HG02884 (cell line): ENCODE results near the gene MMD2.

ENCODE experiments used
- ATAC-seq: cut with Tn5 transposase; IDR thresholded peaks from one replicate; pipeline ENCODE4 v1.9.1; 2021; ENCODE audit warnings: mild to moderate bottlenecking, moderate library complexity; ENCODE audit not compliant: unreplicated experiment

Gene MMD2

DNA sequence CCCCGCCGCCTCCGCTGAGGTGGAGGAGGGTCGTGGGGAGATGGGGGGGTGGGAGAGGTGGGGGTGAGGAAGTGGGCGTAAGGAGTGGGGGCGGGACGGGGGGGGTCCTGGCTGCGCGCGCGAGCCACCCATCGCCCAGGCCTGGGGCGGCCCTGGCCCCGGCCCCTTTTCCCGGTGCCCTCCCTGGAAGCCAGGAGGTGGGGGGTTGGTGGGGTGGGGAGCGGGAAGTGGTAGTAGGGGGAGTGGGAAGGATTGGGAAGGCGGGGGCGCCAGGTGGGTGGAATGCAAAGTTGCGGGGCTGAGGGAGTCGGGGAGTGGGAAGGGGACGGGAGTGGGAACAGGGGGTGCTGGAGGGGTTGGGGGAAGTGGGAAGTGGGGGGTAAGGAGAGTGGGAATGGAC, 319 bp upstream of the MMD2 start:
- ATAC-seq: no peak

DNA sequence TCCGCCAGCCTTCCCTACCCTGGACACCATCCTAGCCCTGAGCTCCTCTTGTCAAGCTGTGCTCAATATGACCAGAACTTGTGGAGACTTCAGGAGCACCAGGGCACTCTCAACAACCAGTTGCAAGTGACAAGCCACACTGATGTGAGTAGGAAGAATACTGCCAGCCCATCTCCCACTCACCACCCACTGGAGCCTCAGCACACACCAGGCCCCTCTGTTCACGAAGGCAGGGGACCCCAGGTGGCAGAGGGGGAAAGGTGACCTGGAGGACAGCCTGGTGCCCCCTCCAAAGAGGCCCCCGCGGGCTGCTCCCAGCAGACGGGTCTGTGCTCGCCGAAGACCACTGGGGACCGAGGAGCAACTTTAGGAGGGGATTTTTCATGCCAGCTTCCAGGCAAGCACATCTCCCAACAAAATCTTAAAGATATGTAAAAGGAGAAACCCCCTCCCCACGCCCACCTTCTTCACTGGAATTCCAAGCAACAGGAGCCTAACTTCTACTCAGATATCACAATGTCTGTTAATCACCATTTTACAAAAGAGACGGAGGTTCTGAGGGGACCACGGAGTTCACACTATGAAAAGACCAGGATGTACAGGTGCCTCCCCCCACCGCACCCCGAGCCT, 1.0 kb downstream of the MMD2 start:
- no peak for ATAC-seq

- peak; percentile 73 for ATAC-seq
Measured at GRCh38 chr7:4951903-4952636, 6.9 kb downstream of the MMD2 start.

DNA sequence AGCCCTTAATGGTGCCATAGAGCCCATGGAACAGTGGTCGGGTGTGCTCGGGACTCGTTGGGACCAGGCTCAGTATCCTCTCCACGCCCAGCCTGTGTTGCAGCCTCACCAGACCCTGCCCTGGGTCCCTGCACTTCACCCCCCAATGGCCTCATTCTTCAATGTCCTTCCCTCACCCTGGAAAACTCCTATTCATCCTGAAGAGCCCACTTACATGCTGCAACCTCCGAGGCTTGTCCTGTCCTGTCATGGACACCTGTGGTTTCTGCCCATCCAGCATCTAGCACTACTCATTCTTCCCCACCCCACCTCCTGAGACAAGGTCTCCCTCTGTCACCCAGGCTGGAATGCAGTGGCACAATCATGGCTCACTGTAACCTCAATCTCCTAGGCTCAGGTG, 7.7 kb downstream of the MMD2 start:
- ATAC-seq: no peak

- ATAC-seq: no peak
Measured at GRCh38 chr7:4948402-4948801, 10.6 kb downstream of the MMD2 start.

GRCh38 chr7:4945949-4946348, 13.0 kb downstream of the MMD2 start:
- ATAC-seq: no peak

DNA sequence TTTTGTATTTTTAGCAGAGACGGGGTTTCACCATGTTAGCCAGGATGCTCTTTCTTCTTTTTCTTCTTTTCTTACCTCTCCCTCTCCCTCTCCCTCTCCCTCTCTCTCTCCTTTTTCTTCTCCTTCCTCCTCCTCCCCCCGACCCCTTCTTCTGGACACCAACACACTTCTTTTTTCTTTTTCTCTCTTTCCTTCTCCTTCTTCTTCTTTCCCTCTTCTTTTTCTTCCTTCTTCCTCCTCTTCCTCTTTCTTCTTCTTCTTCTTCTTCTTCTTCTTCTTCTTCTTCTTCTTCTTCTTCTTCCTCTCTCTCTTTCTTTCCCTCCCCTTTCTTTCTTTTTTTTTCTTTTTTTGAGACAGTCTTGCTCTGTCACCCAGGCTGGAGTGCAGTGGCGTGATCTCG, 14.0 kb downstream of the MMD2 start:
- no peak for ATAC-seq

DNA sequence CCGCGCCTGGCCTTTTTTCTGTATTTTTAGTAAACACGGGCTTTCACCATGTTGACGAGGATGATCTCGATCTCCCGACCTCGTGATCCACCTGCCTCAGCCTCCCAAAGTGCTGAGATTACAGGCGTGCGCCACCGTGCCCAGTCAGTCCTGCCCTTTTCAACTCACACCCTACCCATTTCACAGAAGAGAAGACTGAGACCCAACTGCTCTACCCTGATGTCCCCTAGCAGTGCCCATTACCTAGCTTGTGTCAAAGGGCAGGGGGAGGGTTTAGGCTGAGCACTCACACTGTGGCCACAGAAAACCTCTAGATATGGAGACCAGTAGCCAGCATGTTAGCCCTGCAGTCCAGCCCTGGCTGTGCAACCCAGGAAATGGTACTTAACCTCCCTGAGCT, 15.7 kb downstream of the MMD2 start:
- ATAC-seq: no peak

- no peak for ATAC-seq
Measured at GRCh38 chr7:4939971-4940728, 18.8 kb downstream of the MMD2 start.

- no peak for ATAC-seq
Measured at GRCh38 chr7:4937411-4937810, 21.6 kb downstream of the MMD2 start.

DNA sequence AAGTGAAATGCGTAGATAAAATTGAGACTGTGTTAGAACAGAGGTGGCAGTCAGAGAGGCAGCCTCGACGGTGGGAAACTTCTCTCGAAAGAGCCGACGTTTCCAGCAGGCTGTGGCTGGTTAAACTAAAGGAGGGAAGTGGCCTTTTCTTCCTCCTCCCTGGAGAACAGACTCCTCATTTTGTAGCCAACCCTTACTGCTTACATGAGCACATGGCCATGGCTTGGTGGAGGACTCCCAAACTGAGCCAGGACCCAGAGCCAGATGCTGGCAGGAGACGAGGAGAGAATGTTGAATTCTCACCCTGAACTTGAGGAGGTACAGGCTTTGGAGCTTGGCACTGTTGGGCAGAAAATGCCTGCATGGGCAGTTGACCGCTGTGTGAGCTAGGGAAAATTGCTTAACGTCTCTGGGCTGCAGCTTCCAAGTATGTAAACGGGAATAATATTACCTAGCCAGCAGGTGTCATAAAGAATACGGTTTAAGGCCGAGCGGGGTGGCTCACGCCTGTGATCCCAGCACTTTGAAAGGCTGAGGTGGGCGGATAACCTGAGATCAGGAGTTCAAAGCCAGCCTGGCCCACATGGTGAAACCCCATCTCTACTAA, 24.5 kb downstream of the MMD2 start:
- ATAC-seq: no peak

- ATAC-seq: no peak
Measured at GRCh38 chr7:4931943-4932342, 27.0 kb downstream of the MMD2 start.

- ATAC-seq: no peak
Measured at GRCh38 chr7:4929005-4929404, 30.0 kb downstream of the MMD2 start.

- no peak for ATAC-seq
Measured at GRCh38 chr7:4928445-4928844, 30.5 kb downstream of the MMD2 start.

DNA sequence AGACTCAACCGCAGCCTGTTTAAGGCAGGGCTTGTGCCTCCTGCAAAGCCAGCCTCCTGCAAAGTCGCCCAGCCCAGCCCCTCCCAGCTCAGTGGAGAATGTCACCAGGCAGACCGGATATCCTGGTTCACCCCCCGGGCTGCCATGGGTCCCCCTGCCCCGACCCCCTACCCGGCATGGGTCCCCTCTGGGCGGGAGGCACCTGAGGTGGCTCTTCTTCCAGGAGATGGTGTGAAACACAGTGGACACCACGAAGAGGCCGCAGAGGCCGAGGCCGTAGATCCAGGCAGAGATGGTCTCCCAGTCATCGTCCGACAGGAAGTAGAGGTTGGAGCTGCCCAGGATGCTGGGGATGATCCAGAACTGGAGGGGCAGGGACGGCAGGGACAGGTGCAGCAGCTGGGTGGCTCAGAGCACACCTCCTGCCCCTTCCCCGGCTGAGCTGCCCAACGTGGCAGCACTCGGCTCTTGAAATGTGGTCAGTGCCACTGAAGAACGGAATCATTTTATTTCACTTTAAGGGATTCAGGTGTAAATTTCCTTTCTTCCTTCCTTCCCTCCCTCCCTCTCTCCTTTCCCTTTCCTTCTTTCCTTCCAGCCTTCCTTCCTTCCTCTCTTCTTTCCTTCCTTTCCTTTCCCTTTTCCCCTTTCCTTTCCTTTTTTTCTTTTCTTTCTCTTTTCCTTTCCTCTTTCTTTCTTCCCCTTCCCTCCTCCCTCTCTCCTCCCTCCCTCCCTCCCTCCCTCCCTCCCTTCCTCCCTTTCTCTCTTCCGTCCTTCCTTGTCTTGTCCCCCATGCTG, 38.8 kb downstream of the MMD2 start:
- no peak for ATAC-seq

- ATAC-seq: no peak
Measured at GRCh38 chr7:4916113-4916512, 42.9 kb downstream of the MMD2 start.

DNA sequence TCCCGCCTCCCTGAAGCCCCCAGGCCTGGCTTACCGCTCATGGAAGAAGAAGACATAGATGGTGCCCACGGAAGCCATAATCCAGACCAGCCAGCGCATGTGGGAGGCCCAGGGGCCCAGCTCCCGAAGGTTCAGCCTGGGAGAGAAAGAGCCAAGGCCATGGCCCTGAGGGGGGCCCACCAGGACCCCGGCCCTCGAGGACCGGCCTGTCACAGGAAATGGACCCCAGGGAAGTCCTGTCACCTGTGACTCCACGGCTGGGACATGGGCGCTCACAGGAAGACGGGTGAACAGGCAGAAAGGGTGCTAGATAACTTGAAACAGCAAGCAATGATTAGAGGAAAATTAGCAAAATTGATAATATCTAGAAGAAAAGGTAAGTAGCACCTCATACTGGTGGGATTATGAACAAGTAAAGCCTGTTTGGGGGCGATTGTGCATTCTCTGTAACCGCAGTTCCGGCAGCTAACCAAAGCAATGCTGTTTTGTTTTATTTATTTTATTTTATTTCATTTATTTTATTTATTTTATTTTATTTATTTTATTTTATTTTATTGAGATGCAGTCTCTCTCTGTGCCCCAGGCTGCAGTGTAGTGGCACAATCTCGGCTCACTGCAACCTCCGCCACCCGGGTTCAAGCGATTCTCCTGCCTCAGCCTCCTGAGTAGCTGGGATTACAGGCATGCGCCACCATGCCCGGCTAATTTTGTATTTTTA, 47.7 kb downstream of the MMD2 start:
- ATAC-seq: no peak

- no peak for ATAC-seq
Measured at GRCh38 chr7:4906682-4907081, 52.3 kb downstream of the MMD2 start.

GRCh38 chr7:4905171-4905570, 53.8 kb downstream of the MMD2 start:
- ATAC-seq: no peak

DNA sequence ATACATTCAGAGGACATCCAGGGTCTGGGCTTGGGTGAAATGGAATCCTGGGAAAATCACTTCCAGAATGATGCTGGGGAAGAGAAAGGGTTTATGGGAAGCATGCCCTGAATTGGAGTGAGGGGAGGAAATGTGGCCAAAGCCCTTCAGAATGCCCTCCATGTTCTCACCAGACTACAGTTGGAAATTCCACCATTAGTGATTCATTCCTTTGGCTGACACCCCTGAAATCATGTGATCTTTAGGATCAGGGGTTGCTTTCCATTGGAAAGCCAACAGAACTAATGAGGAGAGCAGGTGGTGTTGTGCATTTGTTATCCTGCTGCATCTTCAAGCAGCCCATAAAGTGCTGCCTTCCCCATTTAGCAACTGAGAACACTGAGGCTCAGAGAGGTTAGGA, 54.6 kb downstream of the MMD2 start:
- no peak for ATAC-seq
